Neutrophil (primary cell): ENCODE results near the gene FXR2.

Experiments
- H3K27ac ChIP-seq: fragments of 200-600 bp; sonication (generic); 2 replicates; pipeline ENCODE4 v1.5.1; 2016; ENCODE audit warnings: mild to moderate bottlenecking, moderate library complexity
- H3K27me3 ChIP-seq: fragments of 200-600 bp; sonication (generic); 2 replicates; pipeline ENCODE4 v1.6.0; 2016; ENCODE audit warnings: mild to moderate bottlenecking
- H3K36me3 ChIP-seq: fragments of 200-600 bp; sonication (generic); 2 replicates; pipeline ENCODE4 v1.5.1; 2017
- H3K4me1 ChIP-seq, 2 experiments: fragments of 200-600 bp in 1 of 2; sonication (generic) in 1 of 2; 1 replicate in 1 of 2; 2 replicates in 1 of 2; pipeline versions ENCODE4 v1.5.1 to v1.6.1; 2013 to 2016; ENCODE audit warnings: low read depth in 1 of 2, low read length in 1 of 2, mild to moderate bottlenecking in 1 of 2, moderate library complexity in 1 of 2; ENCODE audit not compliant: control insufficient read depth in 1 of 2, insufficient read depth in 1 of 2
- H3K4me3 ChIP-seq, 2 experiments: fragments of 200-600 bp in 1 of 2; sonication (generic) in 1 of 2; 1 replicate in 1 of 2; 2 replicates in 1 of 2; pipeline ENCODE4 v1.5.1; 2013 to 2016; ENCODE audit warnings: low read depth in 1 of 2, low read length in 1 of 2, mild to moderate bottlenecking in 1 of 2, moderate library complexity in 1 of 2
- H3K9me3 ChIP-seq: fragments of 200-600 bp; sonication (generic); 2 replicates; pipeline ENCODE4 v1.5.1; 2016
- TF ChIP-seq, protein P1 (sequence below): fragments of 200-600 bp; sonication (generic); IDR thresholded peaks from 2 replicates; pipeline ENCODE4 v1.5.1; 2016; ENCODE audit warnings: antibody characterized with exemption

Gene FXR2

DNA sequence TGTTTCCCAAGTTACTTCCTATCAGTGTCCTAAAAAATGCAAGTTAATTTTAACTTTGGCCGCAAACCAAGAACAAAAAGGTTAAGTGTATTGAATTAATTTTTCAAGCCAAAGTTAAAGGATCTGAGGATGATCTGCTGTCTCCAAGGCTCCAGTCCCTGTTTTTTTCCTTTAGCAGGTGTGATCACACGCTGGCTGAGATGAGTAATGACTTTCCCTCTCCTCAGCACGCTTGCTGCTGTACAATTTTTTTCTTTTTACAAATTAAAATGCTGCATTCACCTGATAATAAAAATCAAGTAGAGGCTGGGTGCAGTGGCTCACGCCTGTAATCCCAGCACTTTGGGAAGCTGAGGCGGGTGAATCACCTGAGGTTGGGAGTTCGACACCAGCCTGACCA lies 69.8 kb downstream of the FXR2 start:
- Histone ChIP-seq H3K27ac (no peak overlapping the region), H3K4me1 (peaks cover 14 to 18% of the 10 kb centered on the region in 2 experiments), H3K27me3 (peaks cover 36% of the 10 kb centered on the region), H3K4me3 (no peak overlapping the region), H3K9me3 (no peaks in the 10 kb centered on the region), H3K36me3 (no peaks in the 10 kb centered on the region)
- TF ChIP-seq, protein P1, sequence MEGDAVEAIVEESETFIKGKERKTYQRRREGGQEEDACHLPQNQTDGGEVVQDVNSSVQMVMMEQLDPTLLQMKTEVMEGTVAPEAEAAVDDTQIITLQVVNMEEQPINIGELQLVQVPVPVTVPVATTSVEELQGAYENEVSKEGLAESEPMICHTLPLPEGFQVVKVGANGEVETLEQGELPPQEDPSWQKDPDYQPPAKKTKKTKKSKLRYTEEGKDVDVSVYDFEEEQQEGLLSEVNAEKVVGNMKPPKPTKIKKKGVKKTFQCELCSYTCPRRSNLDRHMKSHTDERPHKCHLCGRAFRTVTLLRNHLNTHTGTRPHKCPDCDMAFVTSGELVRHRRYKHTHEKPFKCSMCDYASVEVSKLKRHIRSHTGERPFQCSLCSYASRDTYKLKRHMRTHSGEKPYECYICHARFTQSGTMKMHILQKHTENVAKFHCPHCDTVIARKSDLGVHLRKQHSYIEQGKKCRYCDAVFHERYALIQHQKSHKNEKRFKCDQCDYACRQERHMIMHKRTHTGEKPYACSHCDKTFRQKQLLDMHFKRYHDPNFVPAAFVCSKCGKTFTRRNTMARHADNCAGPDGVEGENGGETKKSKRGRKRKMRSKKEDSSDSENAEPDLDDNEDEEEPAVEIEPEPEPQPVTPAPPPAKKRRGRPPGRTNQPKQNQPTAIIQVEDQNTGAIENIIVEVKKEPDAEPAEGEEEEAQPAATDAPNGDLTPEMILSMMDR: no peak
